MM.1S (cell line): Measurements from ENCODE around the gene ANK2.

Experiments
- DNase-seq: peaks from one replicate; pipeline ENCODE4 v3.0.0-alpha.2; 2015
- H2AFZ ChIP-seq: fragments of 300-600 bp; sonication (generic); 2 replicates; pipeline ENCODE4 v1.6.0; 2016; ENCODE audit warnings: antibody characterized with exemption, low read length
- H3F3A ChIP-seq: fragments of 300-600 bp; sonication (generic); 2 replicates; pipeline ENCODE4 v1.6.1; 2016; ENCODE audit warnings: mild to moderate bottlenecking, antibody characterized with exemption, low read length, moderate library complexity, mixed read lengths; ENCODE audit not compliant: insufficient read depth
- H3K27ac ChIP-seq: fragments of 300-600 bp; sonication (generic); 2 replicates; pipeline ENCODE4 v1.5.1; 2016; ENCODE audit warnings: mild to moderate bottlenecking, low read length
- H3K27me3 ChIP-seq: fragments of 300-600 bp; sonication (generic); replicated peaks from 2 replicates; pipeline ENCODE4 v1.6.0; 2016; ENCODE audit warnings: low read length; ENCODE audit not compliant: insufficient read depth
- H3K36me3 ChIP-seq: fragments of 300-600 bp; sonication (generic); replicated peaks from 2 replicates; pipeline ENCODE4 v1.6.1; 2016; ENCODE audit warnings: mild to moderate bottlenecking, low read length, mixed read lengths; ENCODE audit not compliant: insufficient read depth
- H3K4me1 ChIP-seq: fragments of 300-600 bp; sonication (generic); 2 replicates; pipeline ENCODE4 v1.6.1; 2016; ENCODE audit warnings: low read length, mixed read lengths
- H3K4me2 ChIP-seq: fragments of 300-600 bp; sonication (generic); 2 replicates; pipeline ENCODE4 v1.6.0; 2016; ENCODE audit warnings: low read depth, low read length
- H3K4me3 ChIP-seq: fragments of 300-600 bp; sonication (generic); 2 replicates; pipeline ENCODE4 v1.5.1; 2016; ENCODE audit warnings: low read length, mixed read lengths
- H3K79me2 ChIP-seq: fragments of 300-600 bp; sonication (generic); 2 replicates; pipeline ENCODE4 v1.6.1; 2016; ENCODE audit warnings: mixed run types, low read length, mixed read lengths
- H3K9ac ChIP-seq: fragments of 300-600 bp; sonication (generic); 2 replicates; pipeline ENCODE4 v1.6.1; 2016; ENCODE audit warnings: low read length, mixed read lengths
- H3K9me2 ChIP-seq: fragments of 300-600 bp; sonication (generic); replicated peaks from 2 replicates; pipeline ENCODE4 v1.6.1; 2016; ENCODE audit warnings: mild to moderate bottlenecking, low read length, mixed read lengths; ENCODE audit not compliant: insufficient read depth
- H3K9me3 ChIP-seq: fragments of 300-600 bp; sonication (generic); replicated peaks from 2 replicates; pipeline ENCODE4 v1.6.1; 2016; ENCODE audit warnings: mild to moderate bottlenecking, low read length, mixed read lengths; ENCODE audit not compliant: insufficient read depth
- H4K20me1 ChIP-seq: fragments of 300-600 bp; sonication (generic); 2 replicates; pipeline ENCODE4 v1.6.1; 2016; ENCODE audit warnings: mild to moderate bottlenecking, low read length, moderate library complexity, mixed read lengths; ENCODE audit not compliant: insufficient read depth
- CTCF ChIP-seq: fragments of 300-600 bp; sonication (generic); IDR thresholded peaks from 2 replicates; pipeline ENCODE4 v1.5.1; 2016; ENCODE audit warnings: antibody characterized with exemption, low read length, mixed read lengths
- EZH2 ChIP-seq: fragments of 300-600 bp; sonication (generic); optimal IDR thresholded peaks from 2 replicates; pipeline ENCODE3; 2017; ENCODE audit warnings: low read depth, mild to moderate bottlenecking, antibody characterized with exemption, low read length, mixed read lengths
- EZH2phosphoT487 ChIP-seq: fragments of 300-600 bp; sonication (generic); IDR thresholded peaks from 2 replicates; pipeline ENCODE4 v1.6.1; 2018; ENCODE audit warnings: antibody characterized with exemption, low read length

ANK2 gene

GRCh38 chr4:113344100-113344499 lies 294.6 kb downstream of the ANK2 start:
- no peaks in the 10 kb centered on the region for H4K20me1 ChIP-seq
- TF ChIP-seq EZH2phosphoT487, result no peak
- no peak for TF ChIP-seq EZH2
- TF ChIP-seq CTCF, result no peak
- H3K4me1 ChIP-seq, result no peaks in the 10 kb centered on the region
- H3K27ac ChIP-seq, result no peak overlapping the region
- no peak overlapping the region for H3K9ac ChIP-seq
- no peaks in the 10 kb centered on the region for H3F3A ChIP-seq
- no peaks in the 10 kb centered on the region for H3K9me2 ChIP-seq
- H3K79me2 ChIP-seq, result no peaks in the 10 kb centered on the region
- H2AFZ ChIP-seq, result no peak overlapping the region
- no peaks in the 10 kb centered on the region for H3K36me3 ChIP-seq
- no peaks in the 10 kb centered on the region for H3K27me3 ChIP-seq
- no peak for DNase-seq
- no peak overlapping the region for H3K4me3 ChIP-seq
- no peaks in the 10 kb centered on the region for H3K9me3 ChIP-seq
- H3K4me2 ChIP-seq, result no peak overlapping the region

DNA sequence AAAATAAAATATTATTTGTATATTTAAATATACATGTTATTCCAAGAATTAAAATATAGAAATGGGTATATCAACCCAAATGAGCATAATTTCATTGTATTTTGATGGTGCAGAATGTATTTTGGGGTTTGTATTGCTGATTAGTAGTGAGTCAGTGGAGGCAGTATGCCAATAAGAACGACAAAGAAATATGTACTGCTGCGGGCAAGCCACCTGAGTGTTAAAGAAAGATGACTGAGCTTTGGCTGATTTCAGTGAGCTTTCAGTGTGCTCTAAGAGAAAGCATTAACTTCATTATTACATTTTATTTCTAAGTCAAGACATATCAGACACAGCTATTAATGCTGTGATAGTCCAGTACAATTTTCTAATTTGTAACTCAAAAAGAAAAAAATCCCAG lies 297.8 kb downstream of the ANK2 start:
- Histone ChIP-seq H3F3A (no peaks in the 10 kb centered on the region), H3K36me3 (no peaks in the 10 kb centered on the region), H3K9me2 (no peaks in the 10 kb centered on the region), H4K20me1 (no peaks in the 10 kb centered on the region), H3K4me2 (no peak overlapping the region), H3K79me2 (no peaks in the 10 kb centered on the region), H2AFZ (no peak overlapping the region), H3K27me3 (no peaks in the 10 kb centered on the region), H3K27ac (no peak overlapping the region), H3K4me1 (peaks cover 7% of the 10 kb centered on the region), H3K4me3 (no peak overlapping the region), H3K9ac (no peak overlapping the region), H3K9me3 (no peaks in the 10 kb centered on the region)
- DNase-seq, result no peak
- TF ChIP-seq CTCF (no peak), EZH2 (no peak), EZH2phosphoT487 (no peak)

DNA sequence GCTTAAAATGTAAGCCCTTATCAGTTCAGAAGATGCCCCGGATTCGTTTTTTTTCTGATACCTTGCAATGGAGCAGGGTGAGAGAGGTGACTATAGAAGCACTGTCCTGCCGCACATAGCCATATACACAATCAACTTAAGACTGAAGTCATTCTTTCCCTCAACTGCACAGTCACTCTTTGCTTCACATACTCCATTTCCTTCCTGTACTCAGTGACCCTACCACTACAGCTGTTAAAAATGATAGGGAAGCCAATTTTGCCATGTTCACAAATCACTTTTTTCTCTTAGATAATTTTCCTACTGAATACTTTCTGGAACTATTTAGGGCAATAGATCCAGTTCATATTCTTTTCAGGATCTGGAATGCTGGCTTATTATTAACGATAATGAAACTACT lies 300.0 kb downstream of the ANK2 start:
- no peak for DNase-seq
- no peak overlapping the region for H2AFZ ChIP-seq
- H3K9me3 ChIP-seq, result no peaks in the 10 kb centered on the region
- H3K36me3 ChIP-seq, result no peaks in the 10 kb centered on the region
- no peaks in the 10 kb centered on the region for H4K20me1 ChIP-seq
- H3K9ac ChIP-seq, result no peak overlapping the region
- H3K27ac ChIP-seq, result no peak overlapping the region
- peaks cover 7% of the 10 kb centered on the region for H3K4me1 ChIP-seq
- H3K4me2 ChIP-seq, result no peak overlapping the region
- H3K4me3 ChIP-seq, result no peak overlapping the region
- TF ChIP-seq EZH2phosphoT487 (no peak), CTCF (no peak), EZH2 (no peak)
- no peaks in the 10 kb centered on the region for H3K79me2 ChIP-seq
- peaks cover 3% of the 10 kb centered on the region; the same call in 1 of the 2 replicates for H3F3A ChIP-seq
- no peaks in the 10 kb centered on the region for H3K9me2 ChIP-seq
- no peaks in the 10 kb centered on the region for H3K27me3 ChIP-seq
